HG03354 (cell line): Measurements from ENCODE around the gene DCXR.

ENCODE experiments used
- ATAC-seq: cut with Tn5 transposase; IDR thresholded peaks from one replicate; pipeline ENCODE4 v1.9.1; 2021; ENCODE audit warnings: mild to moderate bottlenecking; ENCODE audit not compliant: unreplicated experiment, poor library complexity, severe bottlenecking

Gene DCXR

GRCh38 chr17:82016061-82016874 is 21.2 kb downstream of the DCXR start:
- no peak for ATAC-seq

GRCh38 chr17:82015311-82015971 is 22.1 kb downstream of the DCXR start:
- no peak for ATAC-seq

GRCh38 chr17:82014971-82015310 is 22.6 kb downstream of the DCXR start:
- ATAC-seq: no peak

GRCh38 chr17:82014432-82014831 is 23.1 kb downstream of the DCXR start:
- no peak for ATAC-seq

GRCh38 chr17:82013772-82014321 is 23.6 kb downstream of the DCXR start:
- ATAC-seq: no peak

GRCh38 chr17:82013341-82013740 is 24.2 kb downstream of the DCXR start:
- ATAC-seq: no peak

GRCh38 chr17:82012640-82013295 is 24.7 kb downstream of the DCXR start:
- ATAC-seq: no peak

- ATAC-seq: no peak
These were observed 25.2 kb downstream of the DCXR start for GRCh38 chr17:82012261-82012639.

GRCh38 chr17:82011617-82012187 is 25.8 kb downstream of the DCXR start:
- no peak for ATAC-seq

- ATAC-seq: no peak
These were observed 26.6 kb downstream of the DCXR start for GRCh38 chr17:82010575-82011525.

- ATAC-seq: no peak
These were observed 28.1 kb downstream of the DCXR start for GRCh38 chr17:82009413-82009812.

GRCh38 chr17:82008941-82009405 is 28.5 kb downstream of the DCXR start:
- no peak for ATAC-seq

GRCh38 chr17:82008258-82008940 is 29.1 kb downstream of the DCXR start:
- no peak for ATAC-seq

GRCh38 chr17:82007495-82008257 is 29.8 kb downstream of the DCXR start:
- ATAC-seq: no peak

GRCh38 chr17:82007228-82007494 is 30.3 kb downstream of the DCXR start:
- ATAC-seq: no peak

GRCh38 chr17:82006468-82007227 is 30.8 kb downstream of the DCXR start:
- ATAC-seq: no peak

- ATAC-seq: no peak
These were observed 31.7 kb downstream of the DCXR start for GRCh38 chr17:82005701-82006348.
